ENCODE results near the gene ARMC9.
"Not testable (repeated sequence)": the region's sequence is repeated elsewhere in the genome, so short reads cannot be mapped to it uniquely, and the experiment has no call there.

Gene ARMC9

DNA sequence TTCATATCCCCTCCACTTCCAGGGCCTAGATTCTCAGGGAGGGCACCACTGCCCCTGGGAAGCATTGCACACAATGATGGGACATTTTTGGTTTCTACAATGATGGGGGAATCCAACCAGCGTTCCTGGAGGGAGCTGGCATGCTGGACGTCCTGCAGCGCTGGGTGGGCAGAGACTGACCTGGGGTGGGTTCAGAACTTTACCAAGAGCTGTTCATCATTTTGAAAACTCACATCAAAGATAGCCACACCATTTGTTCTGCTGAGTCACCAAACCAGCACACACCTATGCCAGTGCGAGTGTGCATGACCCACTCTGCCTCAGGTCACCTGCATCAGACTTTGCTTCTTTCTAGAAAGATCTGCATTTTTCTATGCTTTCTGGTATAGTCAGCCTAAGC, 14.1 kb upstream of the ARMC9 start:
- DNase-seq = no peak

DNA sequence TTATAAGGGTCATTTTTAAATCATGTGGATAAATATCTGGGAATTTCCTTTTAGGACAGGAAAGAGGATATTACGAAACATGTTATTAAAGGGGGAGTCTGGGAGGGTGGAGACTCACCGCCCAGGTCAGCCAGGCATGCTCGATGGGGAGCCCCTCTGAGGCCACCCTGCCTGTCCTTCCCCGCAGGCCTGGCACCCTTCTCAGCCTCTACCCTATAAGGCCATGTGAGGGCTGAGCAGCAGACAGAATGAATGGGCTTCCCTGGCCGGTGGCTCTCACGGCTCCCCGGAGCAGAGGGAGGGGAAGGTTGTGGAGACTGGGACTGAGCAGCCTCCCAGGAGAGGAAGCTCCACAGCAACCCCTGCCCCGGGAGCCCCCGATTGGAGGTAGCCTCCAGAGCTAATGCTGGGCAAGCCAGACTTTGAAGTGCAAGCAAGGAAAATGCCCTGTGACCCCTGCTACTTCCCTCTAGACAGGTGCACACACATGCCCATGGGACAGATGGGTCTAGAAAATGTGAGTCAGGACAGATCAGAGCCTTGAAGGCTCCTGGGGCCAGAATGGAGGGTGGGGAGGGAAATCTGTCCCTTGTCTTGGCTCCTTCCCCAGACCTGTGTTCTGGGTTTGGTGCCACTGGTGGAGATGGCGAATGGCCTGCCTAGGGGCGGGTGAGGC, 13.2 kb upstream of the ARMC9 start:
- DNase-seq = no peak

DNA sequence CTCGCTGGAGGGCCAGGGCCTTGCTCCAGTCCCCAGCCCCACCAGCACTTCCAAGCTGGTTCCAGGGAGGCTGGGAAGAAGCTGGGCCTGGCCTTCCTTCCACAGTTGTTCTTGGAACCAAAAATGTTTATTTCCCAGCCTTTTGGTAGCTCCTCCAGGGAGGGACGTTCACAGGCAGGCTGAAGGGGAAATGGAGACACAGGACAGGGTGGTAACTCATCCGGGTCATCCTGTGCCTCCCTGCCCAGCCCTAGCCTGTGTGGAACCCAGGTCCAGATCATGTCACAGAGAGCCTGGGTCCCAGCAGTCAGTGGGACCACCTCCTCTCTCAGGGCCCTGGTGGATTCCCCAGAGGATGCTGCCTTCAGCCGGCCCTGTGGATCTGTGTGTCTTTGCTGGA, 12.5 kb upstream of the ARMC9 start:
- no peak for DNase-seq

DNA sequence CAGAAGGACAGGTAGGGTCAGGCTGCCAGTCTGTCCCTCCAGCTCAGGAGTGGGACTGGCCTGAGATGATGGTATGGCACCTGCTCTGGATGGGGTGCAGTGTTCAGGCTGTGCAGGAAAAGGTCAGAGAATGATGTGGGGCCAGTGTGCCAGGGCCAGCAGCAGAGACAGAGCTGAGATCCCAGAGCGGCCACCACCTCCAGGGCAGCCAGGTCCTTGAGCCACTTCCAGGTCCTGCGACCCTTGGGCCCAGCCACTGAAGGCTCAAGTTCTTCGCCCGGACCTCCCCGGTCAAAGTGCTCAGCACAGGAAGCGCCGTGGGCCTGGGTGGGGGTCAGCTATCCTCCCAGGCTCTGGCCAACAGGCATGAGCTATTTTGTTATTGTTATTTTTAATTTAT, 12.1 kb upstream of the ARMC9 start:
- DNase-seq = no peak

DNA sequence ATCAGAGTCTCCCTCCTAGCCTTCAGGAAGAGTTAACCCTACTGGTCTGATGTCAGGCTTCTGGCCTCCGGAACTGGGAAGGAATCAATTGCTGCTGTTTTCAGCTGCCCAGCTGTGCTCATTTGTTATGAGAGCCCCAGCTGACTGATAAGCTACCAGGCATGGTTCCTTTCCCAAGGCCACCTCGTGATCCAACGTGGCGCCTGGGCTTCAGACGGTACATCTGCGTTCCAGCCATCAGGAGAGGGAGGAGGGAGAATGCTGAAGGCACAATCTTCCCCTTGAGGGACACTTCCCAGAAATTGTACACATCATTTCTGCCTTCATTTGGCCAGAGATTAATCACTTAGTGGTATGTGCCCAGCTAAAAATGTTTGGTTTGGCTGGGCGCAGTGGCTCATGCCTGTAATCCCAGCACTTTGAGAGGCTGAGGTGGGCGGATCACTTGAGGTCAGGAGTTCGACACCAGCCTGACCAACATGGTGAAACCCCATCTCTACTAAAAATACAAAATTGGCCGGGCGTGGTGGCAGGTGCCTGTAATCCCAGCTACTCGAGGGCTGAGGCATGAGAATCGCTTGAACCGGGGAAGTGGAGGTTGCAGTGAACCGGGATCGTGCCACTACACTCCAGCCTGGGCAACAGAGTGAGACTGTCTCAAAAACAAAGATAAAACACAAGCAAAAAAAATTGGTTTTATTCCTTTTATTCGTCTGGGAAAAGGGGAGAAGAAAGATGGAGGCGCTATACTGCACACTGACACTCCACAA, 10.5 kb upstream of the ARMC9 start:
- DNase-seq = no peak

DNA sequence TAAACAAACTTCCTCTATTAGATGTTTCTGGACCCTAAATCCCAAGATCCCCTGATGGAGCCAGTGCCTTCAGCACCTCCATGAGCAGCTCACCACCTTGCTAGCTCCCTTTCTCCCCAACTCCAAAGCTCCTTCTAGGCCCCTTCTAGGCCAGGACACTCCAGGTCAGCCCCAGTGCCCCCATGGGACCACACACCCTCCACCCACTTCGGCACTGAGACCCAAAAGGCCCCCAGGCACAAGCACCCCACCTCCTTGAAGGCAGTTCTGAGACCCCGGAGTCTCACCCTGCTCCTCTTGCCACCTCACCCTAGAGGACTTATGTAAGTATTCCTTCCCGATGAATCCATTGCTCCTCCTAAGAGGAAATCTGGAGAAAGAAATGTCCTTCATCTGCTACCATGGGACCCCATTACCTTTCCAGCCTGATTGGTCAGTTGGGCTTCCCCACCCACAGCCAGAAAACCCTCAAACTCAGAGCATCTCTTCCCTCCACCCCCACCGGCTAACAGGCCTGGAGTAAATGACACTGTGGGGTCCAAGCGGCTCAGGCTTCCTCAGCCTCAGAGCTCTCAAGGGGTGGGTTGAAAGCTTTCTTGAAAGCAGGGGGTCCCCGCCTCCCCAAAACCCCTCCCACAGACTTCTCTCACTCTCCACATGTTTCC, 9.8 kb upstream of the ARMC9 start:
- DNase-seq = no peak

DNA sequence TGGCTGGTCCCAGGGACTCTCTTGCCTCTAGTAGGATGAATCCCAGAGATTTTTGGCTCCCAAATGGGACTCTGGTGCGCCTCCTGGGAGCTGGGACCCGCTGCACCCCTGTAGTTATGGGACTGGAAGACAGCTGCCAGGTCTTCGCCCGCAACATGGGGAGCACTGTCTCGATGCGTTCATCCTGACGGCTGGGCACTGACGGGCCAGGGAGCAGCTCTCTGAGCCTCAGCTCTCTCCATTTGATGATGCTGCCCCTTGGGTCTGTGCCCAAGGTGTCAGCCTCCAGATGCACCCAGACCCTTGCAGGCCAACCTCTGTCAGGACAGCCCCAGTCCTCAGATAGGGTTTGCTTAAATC, 9.3 kb upstream of the ARMC9 start:
- DNase-seq = no peak

DNA sequence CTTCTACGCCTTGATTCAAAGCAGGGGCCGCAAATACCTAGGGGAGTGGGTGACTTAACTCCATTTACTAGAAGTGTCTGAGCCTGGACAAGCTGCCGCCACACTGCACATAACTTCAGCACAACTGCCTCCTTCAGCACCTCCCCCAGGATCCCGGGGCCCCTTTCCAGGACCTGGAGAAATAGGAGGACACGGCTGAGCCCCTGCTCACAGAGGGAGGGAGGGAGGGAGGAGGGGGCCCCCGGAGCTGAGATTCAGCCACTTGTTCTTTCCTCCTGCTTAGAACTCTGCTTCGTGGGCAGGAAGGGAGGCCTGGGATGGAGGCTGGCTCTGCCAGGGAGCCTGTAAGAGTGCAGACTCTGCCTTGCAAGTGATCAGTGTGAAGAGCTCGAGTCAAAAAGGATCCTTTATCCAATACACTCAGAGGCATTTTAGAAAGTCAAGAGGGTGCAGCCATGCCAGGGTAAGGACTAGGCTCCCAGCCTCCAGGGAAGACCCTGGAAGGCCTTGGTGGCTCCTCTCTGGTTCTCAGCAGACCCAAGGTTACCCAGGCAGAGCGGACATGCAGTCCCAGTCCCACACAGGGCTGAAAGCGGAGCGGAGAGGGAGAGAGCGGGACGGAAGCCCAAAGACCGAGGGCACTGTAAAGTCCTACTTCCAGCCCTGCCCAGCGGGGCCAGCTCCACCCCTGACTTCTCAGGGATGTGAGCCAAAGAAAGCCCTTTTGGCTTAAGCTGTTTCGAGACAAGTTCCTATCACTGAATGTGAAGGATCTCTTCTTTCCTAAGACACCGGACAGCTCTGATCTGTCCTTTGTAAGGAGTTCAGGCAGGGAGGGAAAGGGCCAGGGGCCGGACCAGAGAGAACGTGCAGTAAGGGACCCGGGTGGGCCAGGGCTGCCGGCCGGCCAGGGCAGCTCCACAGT, 8.6 kb upstream of the ARMC9 start:
- DNase-seq = no peak

DNA sequence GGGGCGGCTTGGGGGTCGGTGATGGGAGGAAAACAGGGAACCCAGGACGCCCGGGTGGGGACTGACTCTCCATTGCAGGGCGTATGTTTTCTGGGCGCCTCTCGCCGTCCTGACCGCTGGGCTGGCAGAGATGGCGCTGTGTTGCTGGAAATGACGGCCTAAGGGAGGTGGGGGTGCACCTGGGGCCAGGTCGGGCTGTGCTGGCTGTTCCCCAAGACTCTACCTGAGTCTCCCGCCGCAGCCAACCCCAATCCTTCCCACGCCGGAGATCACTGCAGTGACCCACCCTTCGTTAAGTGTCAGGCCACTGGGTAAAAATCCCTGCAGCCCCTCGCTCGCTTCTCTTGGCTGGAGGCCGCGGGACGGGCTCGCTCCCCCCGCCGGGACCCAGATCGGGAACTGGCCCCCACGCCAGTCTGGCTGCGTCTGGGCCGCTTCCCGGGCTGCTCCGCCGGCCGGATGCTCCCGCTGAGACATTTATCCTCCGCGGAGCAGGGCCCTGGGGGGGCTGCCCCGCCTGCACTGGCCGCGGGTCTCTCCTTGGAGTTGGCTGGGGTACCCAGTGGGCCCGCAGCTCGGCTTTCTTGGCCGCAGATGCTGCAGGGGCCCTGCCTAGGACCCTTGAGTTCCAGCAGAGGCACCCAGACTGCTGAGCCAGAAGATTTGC, 7.8 kb upstream of the ARMC9 start:
- DNase-seq = no peak

DNA sequence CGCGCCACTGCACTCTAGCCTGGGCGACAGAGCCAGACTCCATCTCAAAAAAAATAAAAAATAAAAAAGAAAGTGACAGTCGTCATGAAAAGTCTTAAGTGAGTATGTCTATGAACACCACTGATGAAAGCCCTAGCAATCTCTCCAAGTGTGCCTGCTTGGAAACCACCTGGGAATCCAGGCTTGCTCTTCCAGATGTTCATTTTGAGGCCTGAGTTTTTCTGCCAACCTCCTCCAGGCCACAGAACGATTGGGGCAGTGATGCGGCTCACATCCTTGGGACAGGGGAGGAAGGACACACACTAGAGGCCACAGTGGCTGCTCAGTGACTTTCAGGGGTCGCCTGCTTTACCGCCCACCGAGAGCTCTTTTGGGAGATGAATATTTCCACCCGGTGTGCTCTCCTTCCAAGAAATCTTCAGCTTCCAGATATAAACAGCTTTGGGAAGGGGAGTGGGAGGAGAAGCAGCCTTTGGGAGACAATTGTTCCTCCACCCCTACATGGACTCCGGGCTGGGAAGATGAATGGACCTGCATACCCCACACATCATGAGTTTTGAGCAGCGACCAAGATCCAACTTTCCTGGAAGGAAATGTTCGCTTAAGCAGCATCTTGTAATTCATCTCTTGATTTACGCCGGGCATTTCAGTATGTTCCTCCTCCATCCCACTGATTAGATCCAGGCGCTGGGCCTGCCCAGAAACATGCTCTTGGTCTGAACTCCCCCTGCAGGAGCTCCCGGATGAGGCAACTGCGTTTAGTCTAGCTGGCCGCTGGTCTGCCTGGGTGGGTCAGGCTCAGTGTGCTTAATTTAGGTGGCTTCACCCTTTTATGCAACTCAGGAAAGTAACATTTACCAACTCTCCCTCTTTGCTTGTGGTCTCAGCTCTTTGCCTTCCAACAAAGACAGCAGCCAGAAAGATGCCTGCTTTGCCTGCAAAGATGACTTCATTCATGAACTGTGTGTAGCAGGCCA, 6.2 kb upstream of the ARMC9 start:
- no peak for DNase-seq

DNA sequence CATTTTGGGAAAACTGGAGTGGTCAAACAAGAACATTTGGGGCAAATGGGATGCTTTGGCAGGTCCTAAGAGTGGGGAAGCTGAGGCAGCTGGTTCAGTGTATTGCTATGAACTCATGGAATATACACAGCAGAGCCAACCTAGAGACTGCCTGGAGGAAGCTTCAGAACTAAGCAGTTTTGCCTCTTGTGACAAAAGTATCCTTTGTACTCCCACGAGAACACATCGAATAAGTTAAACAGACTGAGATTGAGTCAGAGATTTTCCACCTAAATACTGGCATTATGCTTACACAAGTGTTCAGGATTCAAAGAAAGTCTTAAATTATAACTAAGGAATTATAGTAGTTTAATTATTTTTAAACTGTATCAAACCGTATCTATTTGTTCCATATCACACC, 5.2 kb upstream of the ARMC9 start:
- no peak for DNase-seq

DNA sequence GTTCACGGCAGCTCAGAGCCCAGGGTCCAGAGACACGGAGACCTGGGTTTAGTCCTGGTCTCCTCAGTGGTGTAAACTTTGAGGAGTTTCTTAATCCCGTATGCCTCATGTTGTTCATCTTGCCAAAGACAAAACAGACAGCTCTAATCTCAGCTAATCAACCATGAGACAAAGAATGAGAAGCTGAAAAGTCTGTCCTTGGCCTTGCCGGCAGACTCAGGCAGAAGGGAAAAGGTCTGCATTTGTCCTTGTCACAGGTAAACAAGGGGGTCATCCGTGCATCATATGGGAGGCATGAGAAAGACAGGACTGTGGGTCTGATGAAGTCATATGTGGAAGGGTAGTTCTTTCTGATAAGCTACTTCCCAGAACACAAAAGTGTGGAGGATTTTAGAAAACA, 1.8 kb upstream of the ARMC9 start:
- DNase-seq = no peak

DNA sequence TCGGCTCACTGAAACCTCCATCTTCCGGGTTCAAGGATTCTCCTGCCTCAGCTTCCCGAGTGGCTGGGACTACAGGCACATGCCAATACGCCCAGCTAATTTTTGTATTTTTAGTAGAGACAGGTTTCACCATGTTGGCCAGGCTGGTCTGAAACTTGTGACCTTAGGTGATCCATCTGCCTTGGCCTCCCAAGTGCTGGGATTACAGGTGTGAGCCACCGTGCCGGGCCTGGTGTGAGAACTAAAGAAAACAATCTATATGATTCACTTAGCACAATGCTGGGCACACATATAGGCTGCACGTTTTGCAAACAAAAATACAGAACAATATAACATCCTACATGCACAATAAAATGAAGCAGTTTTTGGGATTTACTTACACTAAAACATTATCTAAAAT, 1.2 kb upstream of the ARMC9 start:
- not testable (repeated sequence) for DNase-seq

DNA sequence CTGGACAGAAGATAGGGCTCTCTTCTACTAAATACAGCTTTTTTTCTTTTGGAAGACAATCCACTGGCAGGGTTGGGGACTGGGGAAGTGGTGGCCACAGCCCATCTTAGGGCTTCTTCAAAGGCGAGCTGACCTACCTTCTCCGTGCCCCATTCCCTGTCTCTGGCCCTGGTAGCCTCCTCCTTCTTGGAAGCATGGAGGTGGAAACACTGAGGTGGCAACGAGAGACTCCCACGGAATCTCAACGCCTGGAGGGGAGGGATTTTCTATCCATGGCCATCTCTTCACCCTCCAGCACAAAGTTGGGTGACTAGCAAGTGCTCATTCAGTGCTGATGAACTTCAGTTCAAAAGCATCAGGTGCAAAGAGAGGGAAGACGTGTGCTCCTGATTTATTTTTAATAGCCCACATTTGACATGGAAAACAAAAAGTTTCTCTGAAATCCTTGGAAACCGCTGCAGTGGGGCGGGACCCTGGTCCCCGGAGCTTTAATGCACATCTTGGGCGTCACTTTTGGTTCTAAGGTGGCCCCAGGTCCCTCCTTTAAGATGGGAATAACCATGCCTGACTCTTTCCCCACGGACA, 633 bp upstream of the ARMC9 start:
- DNase-seq = no peak

DNA sequence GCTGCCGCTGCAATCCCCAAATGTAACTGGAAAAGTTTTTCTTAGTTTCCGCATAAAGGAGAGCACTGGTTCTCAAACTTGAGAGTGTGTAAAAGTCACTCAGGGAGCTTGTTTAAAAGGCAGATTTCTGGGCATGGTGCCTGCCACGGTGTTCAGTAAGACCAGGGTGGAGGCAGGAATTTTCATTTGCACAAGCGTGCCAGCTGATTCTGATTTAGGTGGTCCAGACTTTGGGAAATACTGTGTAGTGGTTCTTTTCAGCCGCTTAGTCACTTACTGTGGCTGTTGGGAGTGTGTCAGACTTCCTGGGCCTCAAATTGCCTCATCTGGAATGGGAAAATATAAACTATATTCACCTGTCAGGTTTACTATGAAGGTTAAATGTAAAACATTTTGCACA, 788 bp downstream of the ARMC9 start:
- no peak for DNase-seq

DNA sequence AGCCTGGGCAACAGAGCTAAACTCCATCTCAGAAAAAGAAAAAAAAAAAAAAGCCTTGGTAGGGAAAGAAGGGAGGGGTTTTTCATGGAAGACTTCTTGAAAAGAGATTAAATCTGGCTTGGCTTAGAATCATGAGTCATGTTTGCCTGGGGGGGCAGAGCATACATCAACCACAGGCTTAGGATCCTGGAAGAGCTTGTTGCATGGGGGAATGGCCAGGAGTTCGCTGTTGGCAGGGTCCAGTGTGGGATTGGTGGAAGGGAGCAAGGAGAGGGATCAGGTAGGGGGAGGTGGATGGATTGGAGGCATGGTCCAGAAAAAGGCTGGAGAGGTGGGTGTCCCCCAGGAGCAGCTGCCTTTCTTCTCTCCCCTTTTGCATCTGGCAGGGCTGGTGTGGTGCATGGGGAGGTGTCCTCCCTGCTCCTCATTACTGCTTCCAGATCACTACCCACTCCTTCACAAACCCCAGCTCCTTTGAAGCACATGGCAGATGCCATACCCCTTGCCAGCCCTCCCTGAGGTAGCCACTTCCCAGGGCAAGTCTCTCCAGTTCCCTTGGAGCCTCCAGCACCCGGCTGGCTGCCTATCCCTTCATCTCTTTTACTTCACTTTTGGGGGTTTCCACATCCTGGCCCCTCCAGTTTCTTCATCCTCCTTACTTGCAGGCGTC, 2.5 kb downstream of the ARMC9 start:
- no peak for DNase-seq

DNA sequence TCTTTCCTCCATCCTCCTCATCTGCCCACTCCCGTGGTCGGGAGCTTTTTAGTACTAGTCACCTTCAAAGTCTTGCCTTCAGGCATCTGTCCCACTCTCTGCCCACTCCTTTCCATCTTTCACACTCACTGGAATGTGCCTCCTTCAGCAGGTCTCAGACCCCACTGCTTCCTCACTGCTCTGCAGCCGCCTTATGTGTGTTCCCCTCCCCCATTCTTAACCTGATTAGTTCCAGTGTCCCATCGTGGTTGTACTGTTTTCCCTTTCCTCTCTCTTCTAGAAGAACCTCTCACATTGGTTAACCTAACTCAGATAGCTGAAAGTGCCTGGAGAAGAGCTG, 3.0 kb downstream of the ARMC9 start:
- no peak for DNase-seq

DNA sequence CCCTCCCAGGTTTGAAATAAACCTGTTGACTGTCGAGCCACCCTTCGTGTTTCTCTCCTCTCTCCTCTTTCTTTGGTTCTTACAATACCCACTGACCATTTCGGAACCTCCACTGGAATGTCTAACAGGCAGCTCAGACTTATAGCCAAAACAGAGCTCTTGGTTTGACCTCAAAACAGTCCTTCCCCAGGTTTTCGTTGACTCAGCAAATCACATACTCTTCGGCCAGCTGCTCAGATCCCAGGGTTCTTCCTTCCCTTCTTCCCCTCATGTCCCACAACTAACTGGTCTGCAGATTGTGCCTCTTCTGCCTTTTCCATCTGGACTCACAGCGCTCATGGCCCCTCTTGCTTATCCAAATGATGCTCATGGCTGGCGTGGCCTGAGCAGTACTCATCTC, 4.7 kb downstream of the ARMC9 start:
- no peak for DNase-seq

DNA sequence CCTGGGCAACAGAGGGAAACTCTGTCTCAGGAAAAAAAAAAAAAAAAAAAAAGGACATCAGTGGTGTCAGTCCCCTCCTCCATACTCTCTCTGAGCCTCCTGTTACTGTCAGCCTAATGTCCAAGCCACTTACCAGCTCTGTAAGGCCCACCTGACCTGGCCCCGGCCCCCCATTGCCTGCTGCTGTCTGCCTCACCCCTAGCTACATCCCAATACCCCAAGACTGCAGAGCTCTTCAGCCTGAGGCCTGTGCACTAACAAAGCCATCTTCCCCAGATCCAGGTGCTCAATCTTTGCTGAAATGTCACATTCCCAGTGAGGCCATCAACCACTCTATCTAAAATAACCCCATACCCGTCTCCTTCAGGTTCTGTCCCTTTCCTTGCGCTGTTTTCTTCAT, 5.7 kb downstream of the ARMC9 start:
- DNase-seq = no peak

DNA sequence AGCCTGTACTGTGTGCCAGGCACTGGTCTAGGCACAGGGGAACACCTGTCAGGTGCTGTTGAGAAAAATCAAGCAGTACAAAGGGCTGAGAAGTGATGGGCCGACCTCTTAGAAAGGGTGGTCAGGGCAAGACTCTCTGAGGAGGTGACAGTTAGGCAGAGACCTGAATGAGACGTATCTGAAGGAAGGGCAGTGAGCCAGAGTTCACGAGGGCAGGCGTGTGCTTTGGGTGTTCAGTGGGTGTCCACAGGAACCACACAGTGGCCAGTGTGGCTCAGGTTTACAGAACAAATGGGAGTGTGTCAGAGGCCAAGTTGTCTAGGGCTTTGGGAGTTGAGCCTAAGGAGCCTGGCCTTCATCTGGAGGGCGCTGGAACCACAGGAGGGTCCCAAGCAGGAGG, 6.2 kb downstream of the ARMC9 start:
- no peak for DNase-seq

DNA sequence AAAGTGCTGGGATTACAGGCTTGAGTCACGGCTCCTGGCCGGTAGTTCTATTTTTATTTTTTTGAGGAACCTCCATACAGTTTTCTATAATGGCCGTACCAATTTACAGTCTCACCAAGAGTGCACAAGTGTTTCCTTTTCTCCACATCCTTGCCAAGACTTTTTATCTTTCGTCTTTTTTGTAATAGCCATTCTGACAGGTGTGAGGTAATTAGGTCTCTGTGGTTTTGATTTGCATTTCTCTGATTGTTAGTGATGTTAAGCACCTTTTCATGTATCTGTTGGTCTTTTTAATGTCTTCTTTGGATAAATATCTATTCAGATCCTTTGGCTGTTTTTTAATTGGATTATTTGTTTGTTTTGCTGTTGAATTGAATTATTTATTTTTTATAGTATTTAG, 9.3 kb downstream of the ARMC9 start:
- DNase-seq = no peak

All from CD4-positive, alpha-beta T cell treated with Interleukin-21 for 1 hour (primary cell).